H1 (cell line): ENCODE results near the gene ALG2. TPM values are rescaled to one million over a fixed set of nuclear protein-coding genes. Genes with fewer than 3 reads are reported as not detected.

ENCODE experiments used
- CTCF ChIA-PET: fragments of 300-600 bp; sonication (Branson Sonifier 250); formaldehyde crosslinking; loops from one replicate; lab custom pipeline; 2021; ENCODE audit not compliant: partially characterized antibody; lab: Charles Lee
- POLR2A ChIA-PET: fragments of 300-600 bp; sonication (Branson Sonifier 250); formaldehyde crosslinking; loops from one replicate; lab custom pipeline; 2021; ENCODE audit warnings: inconsistent platforms; ENCODE audit not compliant: partially characterized antibody; lab: Charles Lee
- DNase-seq, 2 experiments: peaks; one replicate each; pipeline versions ENCODE4 v3.0.0 to v3.0.0-alpha.2; 2010 to 2022; ENCODE audit warnings: low spot score in 2 of 2, low read depth in 1 of 2, mixed read lengths in 1 of 2
- FAIRE-seq: peaks from 2 replicates; lab custom pipeline; 2011; peaks lifted over from hg19 to GRCh38; lab: Jason Lieb, UNC
- H2AFZ ChIP-seq: 2 replicates; pipeline ENCODE4 v1.8.1; 2012; ENCODE audit warnings: low read length, inconsistent platforms
- H2AK5ac ChIP-seq: 2 replicates; pipeline ENCODE4 v1.6.1; 2013; ENCODE audit warnings: low read depth, low read length
- H2BK120ac ChIP-seq: replicated peaks from 2 replicates; pipeline ENCODE3; 2013; ENCODE audit warnings: low read depth, low read length, inconsistent platforms
- H2BK12ac ChIP-seq: 2 replicates; pipeline ENCODE4 v1.6.1; 2013; ENCODE audit warnings: low read depth, low read length
- H2BK15ac ChIP-seq: 2 replicates; pipeline ENCODE4 v1.6.1; 2013; ENCODE audit warnings: low read length
- H2BK20ac ChIP-seq: 2 replicates; pipeline ENCODE4 v1.6.1; 2013; ENCODE audit warnings: low read length
- H2BK5ac ChIP-seq: 2 replicates; pipeline ENCODE4 v1.6.1; 2013; ENCODE audit warnings: low read depth, low read length
- H3K14ac ChIP-seq: 2 replicates; pipeline ENCODE4 v1.6.1; 2013; ENCODE audit warnings: inconsistent platforms; ENCODE audit not compliant: insufficient read length
- H3K18ac ChIP-seq: 2 replicates; pipeline ENCODE4 v1.6.1; 2013; ENCODE audit warnings: low read length; ENCODE audit errors: extremely low read depth
- H3K23ac ChIP-seq: 2 replicates; pipeline ENCODE4 v1.6.1; 2013; ENCODE audit warnings: inconsistent platforms; ENCODE audit not compliant: insufficient read length
- H3K23me2 ChIP-seq: 2 replicates; pipeline ENCODE4 v1.6.1; 2013; ENCODE audit warnings: low read depth, low read length
- H3K27ac ChIP-seq: 2 replicates; pipeline ENCODE4 v1.6.1; 2011; ENCODE audit warnings: low read depth, low read length, inconsistent platforms
- H3K27me3 ChIP-seq, 4 experiments: replicated peaks in 1 of 4; 1 replicate in 1 of 4; 2 replicates in 3 of 4; pipeline versions ENCODE4 v1.6.1 to v1.8.1; 2011 to 2013; ENCODE audit warnings: low read length in 3 of 4, mild to moderate bottlenecking in 3 of 4, inconsistent platforms in 2 of 4, mixed read lengths in 2 of 4, moderate library complexity in 1 of 4; ENCODE audit not compliant: control insufficient read depth in 3 of 4, insufficient read depth in 3 of 4; ENCODE audit errors: extremely low read depth in 1 of 4
- H3K36me3 ChIP-seq, 4 experiments: 2 replicates each; pipeline versions ENCODE4 v1.6.1 to v1.8.1; 2011 to 2013; ENCODE audit warnings: mild to moderate bottlenecking in 4 of 4, low read length in 3 of 4, moderate library complexity in 2 of 4, control low read depth in 1 of 4, inconsistent platforms in 1 of 4; ENCODE audit not compliant: insufficient read depth in 4 of 4, control insufficient read depth in 2 of 4
- H3K4ac ChIP-seq: replicated peaks from 2 replicates; pipeline ENCODE3; 2013; ENCODE audit warnings: low read length, low read depth, mixed read lengths, inconsistent platforms; ENCODE audit not compliant: insufficient read length
- H3K4me1 ChIP-seq, 4 experiments: replicated peaks in 1 of 4; 1 replicate in 1 of 4; 2 replicates in 3 of 4; pipeline versions ENCODE4 v1.6.1 to v1.8.1; 2011 to 2013; ENCODE audit warnings: low read length in 3 of 4, inconsistent platforms in 2 of 4, mixed read lengths in 1 of 4; ENCODE audit not compliant: insufficient read depth in 4 of 4, control insufficient read depth in 3 of 4
- H3K4me2 ChIP-seq, 2 experiments: 2 replicates each; pipeline versions ENCODE4 v1.6.1 to v1.8.1; 2011 to 2013; ENCODE audit warnings: low read depth in 2 of 2, low read length in 2 of 2, control low read depth in 1 of 2, inconsistent platforms in 1 of 2, mild to moderate bottlenecking in 1 of 2; ENCODE audit not compliant: insufficient read depth in 1 of 2
- H3K4me3 ChIP-seq, 4 experiments: fragments of 200-600, 300-600 bp in 1 of 4; sonication (generic), shearing (Covaris generic), sonication (Bioruptor Twin) in 1 of 4; 2 replicates each; pipeline versions ENCODE4 v1.5.1 to v1.8.1; 2011 to 2016; ENCODE audit warnings: low read length in 4 of 4, low read depth in 3 of 4, control low read depth in 2 of 4, inconsistent platforms in 2 of 4, mild to moderate bottlenecking in 2 of 4, mixed read lengths in 1 of 4, moderate library complexity in 1 of 4; ENCODE audit not compliant: insufficient read depth in 2 of 4; ENCODE audit errors: extremely low read depth in 1 of 4
- H3K56ac ChIP-seq: replicated peaks from 2 replicates; pipeline ENCODE3; 2013; ENCODE audit warnings: low read depth, mild to moderate bottlenecking, mixed read lengths, low read length, inconsistent platforms; ENCODE audit not compliant: insufficient read length
- H3K79me1 ChIP-seq: 2 replicates; pipeline ENCODE4 v1.6.1; 2013; ENCODE audit warnings: low read depth, low read length, control low read depth
- H3K79me2 ChIP-seq, 2 experiments: 2 replicates each; pipeline versions ENCODE4 v1.6.1 to v1.8.1; 2012 to 2013; ENCODE audit warnings: low read length in 2 of 2, mild to moderate bottlenecking in 2 of 2, inconsistent platforms in 1 of 2; ENCODE audit not compliant: insufficient read depth in 2 of 2, control insufficient read depth in 1 of 2
- H3K9ac ChIP-seq, 4 experiments: replicated peaks in 1 of 4; 1 replicate in 1 of 4; 2 replicates in 3 of 4; pipeline versions ENCODE4 v1.6.1 to v1.8.1; 2011 to 2013; ENCODE audit warnings: low read depth in 3 of 4, low read length in 3 of 4, control low read depth in 2 of 4, mild to moderate bottlenecking in 2 of 4, moderate library complexity in 2 of 4, inconsistent platforms in 1 of 4; ENCODE audit errors: extremely low read depth in 1 of 4
- H3K9me3 ChIP-seq, 2 experiments: 2 replicates each; pipeline versions ENCODE4 v1.6.1 to v1.8.1; 2012 to 2013; ENCODE audit warnings: mild to moderate bottlenecking in 2 of 2, moderate library complexity in 2 of 2, control low read depth in 1 of 2, inconsistent platforms in 1 of 2, low read depth in 1 of 2, low read length in 1 of 2, mixed read lengths in 1 of 2; ENCODE audit not compliant: insufficient read depth in 2 of 2
- H4K20me1 ChIP-seq, 2 experiments: replicated peaks in 1 of 2; 2 replicates each; pipeline versions ENCODE3 to v1.8.1; 2011 to 2013; ENCODE audit warnings: inconsistent platforms in 2 of 2, low read length in 2 of 2, mild to moderate bottlenecking in 1 of 2; ENCODE audit not compliant: insufficient read depth in 2 of 2, control insufficient read depth in 1 of 2
- H4K5ac ChIP-seq: 2 replicates; pipeline ENCODE4 v1.6.1; 2013; ENCODE audit warnings: low read length, low read depth, mixed read lengths, inconsistent platforms; ENCODE audit not compliant: insufficient read length
- H4K8ac ChIP-seq: 2 replicates; pipeline ENCODE4 v1.8.0; 2013; ENCODE audit warnings: mild to moderate bottlenecking, moderate library complexity, low read length, inconsistent platforms; ENCODE audit not compliant: insufficient read depth; ENCODE audit errors: extremely low read depth
- H4K91ac ChIP-seq: replicated peaks from 2 replicates; pipeline ENCODE3; 2013; ENCODE audit warnings: low read length, mixed read lengths, inconsistent platforms; ENCODE audit not compliant: insufficient read length
- CBX5 ChIP-seq: fragments of 300-800, 300-1000 bp; sonication (generic); IDR thresholded peaks from 2 replicates; pipeline ENCODE4 v1.7.1; 2016; ENCODE audit warnings: antibody characterized with exemption, low read length, low read depth
- CBX8 ChIP-seq: fragments of 300-800, 300-1000 bp; sonication (generic); IDR thresholded peaks from 2 replicates; pipeline ENCODE4 v1.7.1; 2016; ENCODE audit warnings: low read depth, low read length, borderline replicate concordance
- CHD2 ChIP-seq: IDR thresholded peaks from 2 replicates; pipeline ENCODE4 v1.6.1; 2012; ENCODE audit warnings: low read length, improper control_type of control experiment
- GTF2F1 ChIP-seq: IDR thresholded peaks from 2 replicates; pipeline ENCODE4 v1.6.1; 2012; ENCODE audit warnings: low read depth, low read length, improper control_type of control experiment, borderline replicate concordance
- HDAC6 ChIP-seq: IDR thresholded peaks from one replicate; pipeline ENCODE4 v1.7.1; 2012; ENCODE audit warnings: low read depth, mild to moderate bottlenecking, inconsistent platforms, low read length, moderate library complexity
- JUND ChIP-seq: IDR thresholded peaks from 2 replicates; pipeline ENCODE4 v1.6.1; 2011; ENCODE audit warnings: mild to moderate bottlenecking, improper control_type of control experiment, low read length
- PHF8 ChIP-seq: fragments of 200-600 bp; sonication (generic); conservative IDR thresholded peaks from 2 replicates; pipeline ENCODE4 v1.7.1; 2012; ENCODE audit warnings: low read depth, mild to moderate bottlenecking, inconsistent platforms, low read length, moderate library complexity
- POU5F1 ChIP-seq: IDR thresholded peaks from 2 replicates; pipeline ENCODE4 v1.6.1; 2011; ENCODE audit warnings: low read depth, mild to moderate bottlenecking, low read length, moderate library complexity
- RAD21 ChIP-seq, 2 experiments: IDR thresholded peaks in 1 of 2; conservative IDR thresholded peaks in 1 of 2; 2 replicates each; pipeline ENCODE4 v1.6.1; 2011; ENCODE audit warnings: low read depth in 2 of 2, low read length in 2 of 2, improper control_type of control experiment in 1 of 2, inconsistent platforms in 1 of 2, mild to moderate bottlenecking in 1 of 2, moderate library complexity in 1 of 2
- RFX5 ChIP-seq: IDR thresholded peaks from 2 replicates; pipeline ENCODE4 v1.6.1; 2011; ENCODE audit warnings: low read depth, low read length, improper control_type of control experiment, borderline replicate concordance
- SAP30 ChIP-seq: fragments of 300-600 bp; sonication (generic); IDR thresholded peaks from 2 replicates; pipeline ENCODE4 v1.7.1; 2012; ENCODE audit warnings: low read length, moderate library complexity, mild to moderate bottlenecking, inconsistent platforms; ENCODE audit not compliant: insufficient read depth, insufficient replicate concordance
- SIN3A ChIP-seq, 2 experiments: IDR thresholded peaks in 1 of 2; conservative IDR thresholded peaks in 1 of 2; 2 replicates each; pipeline ENCODE4 v1.6.1; 2011 to 2012; ENCODE audit warnings: low read length in 2 of 2, improper control_type of control experiment in 1 of 2, low read depth in 1 of 2, mild to moderate bottlenecking in 1 of 2
- SP1 ChIP-seq: IDR thresholded peaks from 2 replicates; pipeline ENCODE4 v1.6.1; 2011; ENCODE audit warnings: low read depth, low read length
- TAF1 ChIP-seq: IDR thresholded peaks from 2 replicates; pipeline ENCODE4 v1.6.1; 2011; ENCODE audit warnings: mild to moderate bottlenecking, low read depth, low read length
- TCF12 ChIP-seq: IDR thresholded peaks from 2 replicates; pipeline ENCODE4 v1.6.1; 2011; ENCODE audit warnings: low read depth, mild to moderate bottlenecking, low read length
- WGBS, 2 experiments: shearing (Covaris generic) in 1 of 2; methylation state at CpG; one replicate each; pipeline versions ENCODE4 v1.1.6 to v1.1.7; 2013 to 2015; ENCODE audit warnings: low lambda C conversion rate in 2 of 2, mixed read lengths in 2 of 2, inconsistent platforms in 1 of 2, low coverage in 1 of 2, missing lambda C conversion rate in 1 of 2; ENCODE audit not compliant: insufficient replicate concordance in 2 of 2, insufficient coverage in 1 of 2, insufficient read length in 1 of 2; ENCODE audit errors: extremely low coverage in 1 of 2, missing lambda C conversion rate in 1 of 2; 5-methylcytosine and 5-hydroxymethylcytosine counted together
- polyA plus RNA-seq, 7 experiments: library from polyadenylated mRNA; depleted of rRNA in 3 of 7; stranded (reverse) in 5 of 7; unstranded in 2 of 7; fragments of >200 nt in 5 of 7; fragments of 200-250 nt in 2 of 7; gene quantifications; 1 replicate in 5 of 7; 2 replicates in 1 of 7; 4 replicates in 1 of 7; pipeline versions ENCODE4 v1.2.1 to v1.2.3, GENCODE V29; 2011 to 2013; ENCODE audit warnings: missing spikeins in 2 of 7, mixed read lengths in 2 of 7
- total RNA-seq: library from RNA; stranded (reverse); fragmentation: NEBNext Ultra II Directional; extraction: Animal tissue kit (Norgen Biotek cat#: 25700); gene quantifications from 2 replicates; pipeline ENCODE4 v1.2.1, GENCODE V29; 2021

The ALG2 gene
- total and polyA plus RNA-seq, 2 of the 8 experiments (the other 6 are each of a cell fraction or from before 2014, with no cell fraction given) = 27.1 to 30.7 TPM

DNA sequence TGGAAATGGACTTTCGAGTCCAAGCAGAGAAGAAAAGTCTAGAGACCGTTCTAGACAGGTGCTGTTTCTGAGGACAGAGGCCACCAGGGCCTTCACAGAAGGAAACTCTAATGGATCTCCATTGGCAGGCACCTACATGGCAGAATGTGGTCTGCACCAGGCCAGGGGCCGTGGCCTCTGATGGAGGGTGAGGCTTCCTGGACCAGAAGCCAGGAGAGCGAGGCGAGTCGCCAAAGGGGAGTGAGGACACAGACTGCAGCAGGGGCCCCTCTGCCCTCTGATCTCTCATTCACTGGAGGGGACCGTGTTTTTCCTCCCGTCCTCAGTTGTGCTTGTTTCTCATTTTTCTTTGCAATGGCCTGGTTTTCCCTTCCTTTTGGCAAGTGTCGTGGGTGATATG is 41.1 kb downstream of the ALG2 start:
- DNase-seq = no peak
- H2BK20ac ChIP-seq = no peak overlapping the region
- H2BK15ac ChIP-seq = no peak overlapping the region
- ChIA-PET CTCF (interaction anchor here (1.2 kb wide), 1 partner anchor 60 kb away, joined by 5 read pairs; no protein-coding TSS in a partner anchor), POLR2A (no interaction called here)
- H3K56ac ChIP-seq = no peak overlapping the region
- H3K36me3 ChIP-seq = no peaks in the 10 kb centered on the region
- H3K23me2 ChIP-seq = no peaks in the 10 kb centered on the region
- 91% methylated on average over 9 of the region's 9 CpGs; no CpG with 5 or more reads in 1 of the 2 experiments for WGBS, 2 experiments
- H2AK5ac ChIP-seq = no peak overlapping the region
- H3K4me1 ChIP-seq = peaks cover 0 to 4% (median 1%) of the 10 kb centered on the region in 4 experiments; a peak in 2 of 7 replicates
- H3K27me3 ChIP-seq = no peaks in the 10 kb centered on the region
- H3K79me1 ChIP-seq = no peaks in the 10 kb centered on the region
- no peak overlapping the region for H4K8ac ChIP-seq
- H3K14ac ChIP-seq = no peak overlapping the region
- no peak overlapping the region for H2BK5ac ChIP-seq
- no peak overlapping the region for H3K9ac ChIP-seq
- no peak for FAIRE-seq
- H3K4ac ChIP-seq = no peak overlapping the region
- no peak overlapping the region for H3K4me3 ChIP-seq
- no peak overlapping the region for H4K5ac ChIP-seq
- no peaks in the 10 kb centered on the region for H3K9me3 ChIP-seq
- H2AFZ ChIP-seq = no peak overlapping the region
- no peak overlapping the region for H3K18ac ChIP-seq
- no peaks in the 10 kb centered on the region for H3K79me2 ChIP-seq
- no peak overlapping the region for H3K27ac ChIP-seq
- H3K23ac ChIP-seq = no peak overlapping the region
- no peaks in the 10 kb centered on the region for H4K20me1 ChIP-seq
- H4K91ac ChIP-seq = no peak overlapping the region
- no peak overlapping the region for H2BK12ac ChIP-seq
- no peak overlapping the region for H3K4me2 ChIP-seq
- no peak overlapping the region for H2BK120ac ChIP-seq
- TF ChIP-seq CHD2 (no peak), CBX8 (no peak), GTF2F1 (no peak), HDAC6 (no peak), TCF12 (no peak), POU5F1 (no peak), RFX5 (no peak), JUND (no peak), PHF8 (no peak), SP1 (no peak), SAP30 (no peak), CBX5 (no peak), RAD21 (IDR thresholded peaks at IDR 0.05 in 1 of 2, conservative IDR thresholded peaks at IDR 0.05 in 1 of 2; ENCODE audit: low read depth in 2 of 2, low read length in 2 of 2) (no peak), SIN3A (conservative IDR thresholded peaks at IDR 0.05 in 1 of 2, IDR thresholded peaks at IDR 0.05 in 1 of 2; ENCODE audit: low read depth in 1 of 2, low read length in 2 of 2) (no peak), TAF1 (no peak)
